Measurements from ENCODE around the gene TTC4.
A peak's percentile ranks its signal among the peaks of the same experiment; 100 is the strongest.

The TTC4 gene

GRCh38 chr1:54715493-54716298 is at the start of gene TTC4:
TTC4 (plus strand) TSS chr1:54715861; CDS start chr1:54715909, 48 bp downstream.
- peak; percentile 84 for DNase-seq
- H3K4me1 Mint-ChIP-seq: peaks cover 28% of the 10 kb centered on the region
- peaks cover 14% of the 10 kb centered on the region for H3K36me3 Mint-ChIP-seq
- H3K27me3 Mint-ChIP-seq: peaks cover 11% of the 10 kb centered on the region
- CTCF ChIA-PET: interaction anchor here (1.6 to 2.4 kb wide), 2 partner anchors 85 to 86 kb away, joined by 9 to 11 read pairs; partner anchors contain the start of gene TTC22
- H3K9me3 Mint-ChIP-seq: no peaks in the 10 kb centered on the region
- H3K4me3 Mint-ChIP-seq: peak within 1 kb of the TSS; percentile 86
- H3K27ac Mint-ChIP-seq: peak within 1 kb of the TSS; percentile 24

GRCh38 chr1:54666333-54666732 is 49.3 kb upstream of the TTC4 start:
- Mint-ChIP-seq H3K27ac (no peak overlapping the region), H3K4me1 (no peaks in the 10 kb centered on the region), H3K9me3 (no peaks in the 10 kb centered on the region), H3K27me3 (peaks cover 9% of the 10 kb centered on the region), H3K4me3 (no peak overlapping the region), H3K36me3 (no peaks in the 10 kb centered on the region)
- CTCF ChIA-PET: no interaction called here
- no peak for DNase-seq

- Mint-ChIP-seq H3K36me3 (no peaks in the 10 kb centered on the region), H3K4me3 (no peak overlapping the region), H3K9me3 (no peaks in the 10 kb centered on the region), H3K4me1 (peaks cover 6% of the 10 kb centered on the region), H3K27me3 (peaks cover 13% of the 10 kb centered on the region), H3K27ac (no peak overlapping the region)
- CTCF ChIA-PET: interaction anchor here (1.1 kb wide), 1 partner anchor 125 kb away, joined by 3 read pairs; no protein-coding TSS in a partner anchor
- DNase-seq: no peak
Observed at GRCh38 chr1:54667797-54668196, 47.9 kb upstream of the TTC4 start.

- Mint-ChIP-seq H3K27ac (no peak overlapping the region), H3K9me3 (no peaks in the 10 kb centered on the region), H3K27me3 (peaks cover 17% of the 10 kb centered on the region), H3K4me3 (no peak overlapping the region), H3K36me3 (no peaks in the 10 kb centered on the region), H3K4me1 (peaks cover 6% of the 10 kb centered on the region)
- no peak for DNase-seq
- CTCF ChIA-PET: interaction anchor here (0.7 to 4.7 kb wide), 4 partner anchors 88 to 142 kb away, joined by 3 to 27 read pairs (median 3); no protein-coding TSS in a partner anchor
Observed at GRCh38 chr1:54668567-54668966, 47.1 kb upstream of the TTC4 start.

- Mint-ChIP-seq H3K27me3 (peaks cover 11% of the 10 kb centered on the region), H3K4me3 (no peak overlapping the region), H3K36me3 (no peaks in the 10 kb centered on the region), H3K9me3 (no peaks in the 10 kb centered on the region), H3K4me1 (peaks cover 6% of the 10 kb centered on the region), H3K27ac (no peak overlapping the region)
- CTCF ChIA-PET: interaction anchor here (0.7 to 4.7 kb wide), 9 partner anchors 9 to 273 kb away, joined by 3 to 27 read pairs (median 4); partner anchors contain the start of gene TTC22
- peak; percentile 82 for DNase-seq
Observed at GRCh38 chr1:54671985-54672608, 43.6 kb upstream of the TTC4 start.

GRCh38 chr1:54678776-54679643 is 36.7 kb upstream of the TTC4 start:
- CTCF ChIA-PET: no interaction called here

GRCh38 chr1:54679706-54680105 is 36.0 kb upstream of the TTC4 start:
- Mint-ChIP-seq H3K27me3 (peaks cover 3% of the 10 kb centered on the region), H3K4me1 (no peaks in the 10 kb centered on the region), H3K36me3 (no peaks in the 10 kb centered on the region), H3K9me3 (no peaks in the 10 kb centered on the region), H3K4me3 (no peak overlapping the region), H3K27ac (no peak overlapping the region)
- DNase-seq: no peak
- CTCF ChIA-PET: no interaction called here

More at GRCh38 chr1:54678776-54679643, 36.7 kb upstream of the TTC4 start:
- Mint-ChIP-seq H3K36me3 (no peaks in the 10 kb centered on the region), H3K9me3 (no peaks in the 10 kb centered on the region), H3K27me3 (peaks cover 3% of the 10 kb centered on the region), H3K27ac (no peak overlapping the region), H3K4me3 (no peak overlapping the region), H3K4me1 (no peaks in the 10 kb centered on the region)
- DNase-seq: no peak

- Mint-ChIP-seq H3K9me3 (no peaks in the 10 kb centered on the region), H3K4me3 (no peak overlapping the region), H3K36me3 (no peaks in the 10 kb centered on the region), H3K4me1 (no peaks in the 10 kb centered on the region), H3K27me3 (peaks cover 3% of the 10 kb centered on the region), H3K27ac (no peak overlapping the region)
- CTCF ChIA-PET: interaction anchor here (1.0 kb wide), 1 partner anchor 8 kb away, joined by 3 read pairs; no protein-coding TSS in a partner anchor
- DNase-seq: no peak
Observed at GRCh38 chr1:54680387-54680786, 35.3 kb upstream of the TTC4 start.

GRCh38 chr1:54681358-54681757 is 34.3 kb upstream of the TTC4 start:
- no peaks in the 10 kb centered on the region for H3K9me3 Mint-ChIP-seq
- H3K27ac Mint-ChIP-seq: no peak overlapping the region
- CTCF ChIA-PET: interaction anchor here (1.0 kb wide), 1 partner anchor 9 kb away, joined by 3 read pairs; no protein-coding TSS in a partner anchor
- H3K4me1 Mint-ChIP-seq: no peaks in the 10 kb centered on the region
- no peak for DNase-seq
- H3K36me3 Mint-ChIP-seq: no peaks in the 10 kb centered on the region
- no peak overlapping the region for H3K4me3 Mint-ChIP-seq
- H3K27me3 Mint-ChIP-seq: peaks cover 3% of the 10 kb centered on the region

GRCh38 chr1:54683453-54683852 is 32.2 kb upstream of the TTC4 start:
- no peak for DNase-seq
- H3K9me3 Mint-ChIP-seq: no peaks in the 10 kb centered on the region
- H3K4me1 Mint-ChIP-seq: no peaks in the 10 kb centered on the region
- H3K36me3 Mint-ChIP-seq: no peaks in the 10 kb centered on the region
- CTCF ChIA-PET: no interaction called here
- no peaks in the 10 kb centered on the region for H3K27me3 Mint-ChIP-seq
- no peak overlapping the region for H3K4me3 Mint-ChIP-seq
- H3K27ac Mint-ChIP-seq: no peak overlapping the region

- Mint-ChIP-seq H3K27ac (no peak overlapping the region), H3K27me3 (peaks cover 11% of the 10 kb centered on the region), H3K36me3 (no peaks in the 10 kb centered on the region), H3K4me1 (no peaks in the 10 kb centered on the region), H3K4me3 (no peak overlapping the region), H3K9me3 (no peaks in the 10 kb centered on the region)
- no peak for DNase-seq
- CTCF ChIA-PET: no interaction called here
Observed at GRCh38 chr1:54685335-54685905, 30.2 kb upstream of the TTC4 start.

- Mint-ChIP-seq H3K27ac (no peak overlapping the region), H3K4me1 (no peaks in the 10 kb centered on the region), H3K36me3 (no peaks in the 10 kb centered on the region), H3K9me3 (no peaks in the 10 kb centered on the region), H3K27me3 (peaks cover 11% of the 10 kb centered on the region), H3K4me3 (no peak overlapping the region)
- DNase-seq: no peak
- CTCF ChIA-PET: no interaction called here
Observed at GRCh38 chr1:54686155-54686554, 29.5 kb upstream of the TTC4 start.

GRCh38 chr1:54694771-54695170 is 20.9 kb upstream of the TTC4 start:
- CTCF ChIA-PET: no interaction called here
- Mint-ChIP-seq H3K27ac (no peak overlapping the region), H3K9me3 (no peaks in the 10 kb centered on the region)

GRCh38 chr1:54695221-54695620 is 20.4 kb upstream of the TTC4 start:
- Mint-ChIP-seq H3K27me3 (peaks cover 24% of the 10 kb centered on the region), H3K9me3 (no peaks in the 10 kb centered on the region), H3K36me3 (no peaks in the 10 kb centered on the region), H3K4me3 (no peak overlapping the region), H3K27ac (no peak overlapping the region), H3K4me1 (no peaks in the 10 kb centered on the region)
- CTCF ChIA-PET: no interaction called here
- DNase-seq: no peak

More at GRCh38 chr1:54694771-54695170, 20.9 kb upstream of the TTC4 start:
- Mint-ChIP-seq H3K36me3 (no peaks in the 10 kb centered on the region), H3K4me1 (no peaks in the 10 kb centered on the region), H3K4me3 (no peak overlapping the region), H3K27me3 (peaks cover 21% of the 10 kb centered on the region)
- no peak for DNase-seq
